Liver (tissue), 9 donors: ENCODE data around the gene LHFPL2. TPM values are rescaled to one million over a fixed set of nuclear protein-coding genes. Genes with fewer than 3 reads are reported as not detected.

Experiments
- DNase-seq: peaks from one replicate; pipeline ENCODE4 v3.0.0-alpha.2; 2017; ENCODE audit warnings: low spot score
- H3K27ac ChIP-seq, 2 donors: one replicate each; pipeline ENCODE4 v1.7.0; 2013; ENCODE audit warnings: inconsistent platforms in 2 of 2, low read length in 2 of 2, control low read depth in 1 of 2, low read depth in 1 of 2, mild to moderate bottlenecking in 1 of 2
- H3K27me3 ChIP-seq, 4 donors: one replicate each; pipeline versions ENCODE4 v1.6.1 to v1.7.0; 2013; ENCODE audit warnings: low read length in 3 of 4, inconsistent platforms in 1 of 4, mild to moderate bottlenecking in 1 of 4, moderate library complexity in 1 of 4; ENCODE audit not compliant: control insufficient read depth in 4 of 4, insufficient read depth in 4 of 4
- H3K36me3 ChIP-seq, 4 donors: one replicate each; pipeline versions ENCODE4 v1.6.1 to v1.7.0; 2013; ENCODE audit warnings: low read length in 3 of 4, mild to moderate bottlenecking in 3 of 4, low read depth in 1 of 4, moderate library complexity in 1 of 4; ENCODE audit not compliant: control insufficient read depth in 4 of 4, insufficient read depth in 3 of 4
- H3K4me1 ChIP-seq, 4 donors: one replicate each; pipeline versions ENCODE4 v1.6.1 to v1.7.0; 2013; ENCODE audit warnings: low read length in 3 of 4, mild to moderate bottlenecking in 3 of 4, moderate library complexity in 1 of 4; ENCODE audit not compliant: control insufficient read depth in 4 of 4, insufficient read depth in 4 of 4
- H3K4me3 ChIP-seq, 3 donors: one replicate each; pipeline versions ENCODE4 v1.6.1 to v1.7.0; 2013; ENCODE audit warnings: low read length in 3 of 3, control low read depth in 1 of 3, low read depth in 1 of 3, mild to moderate bottlenecking in 1 of 3
- H3K9ac ChIP-seq, 2 donors: one replicate each; pipeline ENCODE4 v1.7.0; 2013; ENCODE audit warnings: low read length in 2 of 2, mild to moderate bottlenecking in 2 of 2, moderate library complexity in 2 of 2, control low read depth in 1 of 2, low read depth in 1 of 2
- H3K9me3 ChIP-seq, 4 donors: one replicate each; pipeline versions ENCODE4 v1.6.1 to v1.7.0; 2013; ENCODE audit warnings: low read length in 3 of 4; ENCODE audit not compliant: control insufficient read depth in 4 of 4
- ATF3 ChIP-seq: IDR thresholded peaks from 2 replicates; pipeline ENCODE4 v1.6.1; 2016; ENCODE audit warnings: antibody characterized with exemption
- CTCF ChIP-seq: fragments of 150-350 bp; IDR thresholded peaks from 2 replicates; pipeline ENCODE4 v1.5.1; 2017; ENCODE audit warnings: improper control_type of control experiment, low read depth, low read length; ENCODE audit not compliant: missing input control
- EGR1 ChIP-seq, 2 donors: IDR thresholded peaks; 2 replicates each; pipeline ENCODE4 v1.6.1; 2016 to 2018; ENCODE audit warnings: antibody characterized with exemption in 2 of 2, low read depth in 2 of 2
- FOXA1 ChIP-seq: IDR thresholded peaks from 2 replicates; pipeline ENCODE4 v1.6.1; 2016; ENCODE audit warnings: antibody characterized with exemption
- FOXA2 ChIP-seq: IDR thresholded peaks from 2 replicates; pipeline ENCODE4 v1.6.1; 2016; ENCODE audit warnings: antibody characterized with exemption
- GABPA ChIP-seq, 2 donors: IDR thresholded peaks in 1 of 2; conservative IDR thresholded peaks in 1 of 2; 2 replicates each; pipeline ENCODE4 v1.6.1; 2016; ENCODE audit warnings: antibody characterized with exemption in 2 of 2, mild to moderate bottlenecking in 1 of 2, moderate library complexity in 1 of 2
- HNF4A ChIP-seq, 2 donors: conservative IDR thresholded peaks; 2 replicates each; pipeline ENCODE4 v1.6.1; 2016; ENCODE audit warnings: antibody characterized with exemption in 2 of 2, mild to moderate bottlenecking in 2 of 2
- HNF4G ChIP-seq: IDR thresholded peaks from 2 replicates; pipeline ENCODE4 v1.6.1; 2016; ENCODE audit warnings: antibody characterized with exemption
- JUND ChIP-seq, 2 donors: IDR thresholded peaks; 2 replicates each; pipeline ENCODE4 v1.6.1; 2016; ENCODE audit warnings: antibody characterized with exemption in 2 of 2
- MAX ChIP-seq: IDR thresholded peaks from 2 replicates; pipeline ENCODE4 v1.6.1; 2016; ENCODE audit warnings: antibody characterized with exemption
- NR2F2 ChIP-seq: IDR thresholded peaks from 2 replicates; pipeline ENCODE4 v1.6.1; 2016; ENCODE audit warnings: antibody characterized with exemption
- RAD21 ChIP-seq, 2 donors: IDR thresholded peaks; 2 replicates each; pipeline ENCODE4 v1.6.1; 2016; ENCODE audit warnings: antibody characterized with exemption in 2 of 2, mild to moderate bottlenecking in 2 of 2
- REST ChIP-seq: IDR thresholded peaks from 2 replicates; pipeline ENCODE4 v1.6.1; 2016; ENCODE audit warnings: antibody characterized with exemption, mild to moderate bottlenecking
- RXRA ChIP-seq, 2 donors: IDR thresholded peaks; 2 replicates each; pipeline ENCODE4 v1.6.1; 2017 to 2018; ENCODE audit warnings: antibody characterized with exemption in 2 of 2, mild to moderate bottlenecking in 1 of 2
- SP1 ChIP-seq: IDR thresholded peaks from 2 replicates; pipeline ENCODE4 v1.6.1; 2018; ENCODE audit warnings: antibody characterized with exemption, mild to moderate bottlenecking
- TAF1 ChIP-seq: conservative IDR thresholded peaks from 2 replicates; pipeline ENCODE4 v1.6.1; 2016; ENCODE audit warnings: antibody characterized with exemption, mild to moderate bottlenecking
- YY1 ChIP-seq: IDR thresholded peaks from 2 replicates; pipeline ENCODE4 v1.6.1; 2016; ENCODE audit warnings: antibody characterized with exemption, mild to moderate bottlenecking
- ZBTB33 ChIP-seq: IDR thresholded peaks from 2 replicates; pipeline ENCODE4 v1.6.1; 2016; ENCODE audit warnings: antibody characterized with exemption
- WGBS: extraction: QIAGEN DNeasy Blood & Tissue Kit; methylation state at CpG from one replicate; pipeline ENCODE4 v1.1.7; 2013; 5-methylcytosine and 5-hydroxymethylcytosine counted together
- polyA plus RNA-seq, 2 donors: library from polyadenylated mRNA; stranded (reverse) in 1 of 2; unstranded in 1 of 2; fragments of 200-250 nt in 1 of 2; fragments of >200 nt in 1 of 2; fragmentation: Nextera tagmentation in 1 of 2; extraction: Ambion mirVana in 1 of 2; gene quantifications; one replicate each; pipeline versions ENCODE4 v1.2.1 to v1.2.3, GENCODE V29; 2013 to 2015
- total RNA-seq, 2 donors: library from RNA; depleted of rRNA; stranded (reverse); fragments of >200 nt; gene quantifications; one replicate each; pipeline ENCODE4 v1.2.3, GENCODE V29; 2014
- donor health status: healthy.
- donor health status: healthy.
- donor health status: healthy.
- donor health status: healthy.
- donor health status: healthy.

Gene LHFPL2
- total and polyA plus RNA-seq, 4 donors = 1.6 to 9.4 (median 5.6) TPM

GRCh38 chr5:78633700-78634099 lies 14.9 kb downstream of the LHFPL2 start:
- no peak for DNase-seq
- H3K27me3 ChIP-seq = no peaks in the 10 kb centered on the region
- H3K9ac ChIP-seq = no peak overlapping the region
- no peak overlapping the region for H3K4me3 ChIP-seq
- no peaks in the 10 kb centered on the region for H3K9me3 ChIP-seq
- WGBS = 79% methylated on average over 2 of the region's 2 CpGs
- TF ChIP-seq NR2F2 (no peak), FOXA1 (no peak), GABPA (IDR thresholded peaks at IDR 0.05 in 1 of 2, conservative IDR thresholded peaks at IDR 0.05 in 1 of 2) (no peak), CTCF (no peak), JUND (IDR thresholded peaks at IDR 0.05) (no peak), YY1 (no peak), EGR1 (IDR thresholded peaks at IDR 0.05; ENCODE audit: low read depth in 2 of 2) (no peak), TAF1 (no peak), FOXA2 (no peak), SP1 (no peak), HNF4A (conservative IDR thresholded peaks at IDR 0.05) (no peak), REST (no peak), RXRA (IDR thresholded peaks at IDR 0.05) (no peak), MAX (no peak), HNF4G (no peak), ATF3 (no peak), RAD21 (IDR thresholded peaks at IDR 0.05) (no peak)
- no peaks in the 10 kb centered on the region for H3K36me3 ChIP-seq
- H3K4me1 ChIP-seq = no peaks in the 10 kb centered on the region
- no peak overlapping the region for H3K27ac ChIP-seq

GRCh38 chr5:78632467-78632866 lies 16.1 kb downstream of the LHFPL2 start:
- no peaks in the 10 kb centered on the region for H3K27me3 ChIP-seq
- no peaks in the 10 kb centered on the region for H3K9me3 ChIP-seq
- H3K4me3 ChIP-seq = no peak overlapping the region
- H3K4me1 ChIP-seq = no peaks in the 10 kb centered on the region
- no peak for DNase-seq
- no peak overlapping the region for H3K9ac ChIP-seq
- WGBS = 96% methylated on average over 2 of the region's 2 CpGs
- no peak overlapping the region for H3K27ac ChIP-seq
- H3K36me3 ChIP-seq = no peaks in the 10 kb centered on the region
- TF ChIP-seq HNF4G (no peak), YY1 (no peak), NR2F2 (no peak), CTCF (no peak), EGR1 (IDR thresholded peaks at IDR 0.05; ENCODE audit: low read depth in 2 of 2) (no peak), MAX (no peak), TAF1 (no peak), REST (no peak), FOXA2 (no peak), GABPA (IDR thresholded peaks at IDR 0.05 in 1 of 2, conservative IDR thresholded peaks at IDR 0.05 in 1 of 2) (no peak), RAD21 (IDR thresholded peaks at IDR 0.05) (no peak), ZBTB33 (no peak)
